Keratinocyte (primary cell): Measurements from ENCODE around the gene ERLEC1.

Experiments
- EZH2 ChIP-seq: IDR thresholded peaks from one replicate; pipeline ENCODE4 v1.6.1; 2012; ENCODE audit warnings: inconsistent platforms, mild to moderate bottlenecking, low read length, moderate library complexity
- TF ChIP-seq, protein P1 (sequence below), 3 experiments: IDR thresholded peaks in 1 of 3; conservative IDR thresholded peaks in 1 of 3; optimal IDR thresholded peaks in 1 of 3; 2 replicates in 2 of 3; 3 replicates in 1 of 3; pipeline versions ENCODE3 to v1.5.1; 2011; ENCODE audit warnings: low read length in 3 of 3, mild to moderate bottlenecking in 3 of 3, moderate library complexity in 2 of 3, control low read depth in 1 of 3, inconsistent platforms in 1 of 3; ENCODE audit not compliant: insufficient read depth in 2 of 3; ENCODE audit errors: extremely low read depth in 1 of 3

DNA sequence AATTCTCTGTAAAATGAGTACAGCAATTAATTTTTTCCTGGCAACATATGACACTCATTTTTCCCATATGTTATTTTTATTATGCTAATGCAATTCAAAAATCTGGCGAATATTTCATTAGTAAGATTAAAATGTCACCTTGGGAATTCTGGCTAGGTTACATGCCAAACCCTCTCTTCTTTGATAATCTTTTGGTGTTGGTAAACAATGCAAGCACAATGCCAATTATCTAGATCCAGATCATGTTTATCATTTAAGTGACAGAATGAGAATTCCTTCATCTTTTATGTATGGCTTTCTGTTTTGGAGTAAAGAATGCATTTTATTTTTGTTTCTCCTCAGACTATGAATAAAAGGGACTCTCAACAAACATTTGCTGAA is 39.2 kb downstream of the ERLEC1 start:
- TF ChIP-seq, protein P1, sequence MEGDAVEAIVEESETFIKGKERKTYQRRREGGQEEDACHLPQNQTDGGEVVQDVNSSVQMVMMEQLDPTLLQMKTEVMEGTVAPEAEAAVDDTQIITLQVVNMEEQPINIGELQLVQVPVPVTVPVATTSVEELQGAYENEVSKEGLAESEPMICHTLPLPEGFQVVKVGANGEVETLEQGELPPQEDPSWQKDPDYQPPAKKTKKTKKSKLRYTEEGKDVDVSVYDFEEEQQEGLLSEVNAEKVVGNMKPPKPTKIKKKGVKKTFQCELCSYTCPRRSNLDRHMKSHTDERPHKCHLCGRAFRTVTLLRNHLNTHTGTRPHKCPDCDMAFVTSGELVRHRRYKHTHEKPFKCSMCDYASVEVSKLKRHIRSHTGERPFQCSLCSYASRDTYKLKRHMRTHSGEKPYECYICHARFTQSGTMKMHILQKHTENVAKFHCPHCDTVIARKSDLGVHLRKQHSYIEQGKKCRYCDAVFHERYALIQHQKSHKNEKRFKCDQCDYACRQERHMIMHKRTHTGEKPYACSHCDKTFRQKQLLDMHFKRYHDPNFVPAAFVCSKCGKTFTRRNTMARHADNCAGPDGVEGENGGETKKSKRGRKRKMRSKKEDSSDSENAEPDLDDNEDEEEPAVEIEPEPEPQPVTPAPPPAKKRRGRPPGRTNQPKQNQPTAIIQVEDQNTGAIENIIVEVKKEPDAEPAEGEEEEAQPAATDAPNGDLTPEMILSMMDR (optimal IDR thresholded peaks at IDR 0.05 in 1 of 3, IDR thresholded peaks at IDR 0.05 in 1 of 3, conservative IDR thresholded peaks at IDR 0.05 in 1 of 3; ENCODE audit: extremely low read depth in 1 of 3, insufficient read depth in 2 of 3, low read length in 3 of 3), result no peak
- TF ChIP-seq EZH2, result no peak
